ENCODE data around the gene MMP1. TPM values are rescaled to one million over a fixed set of nuclear protein-coding genes. Genes with fewer than 3 reads are reported as not detected.

MMP1 gene
- total RNA-seq, 1 donor from 2014 or later: not detected

DNA sequence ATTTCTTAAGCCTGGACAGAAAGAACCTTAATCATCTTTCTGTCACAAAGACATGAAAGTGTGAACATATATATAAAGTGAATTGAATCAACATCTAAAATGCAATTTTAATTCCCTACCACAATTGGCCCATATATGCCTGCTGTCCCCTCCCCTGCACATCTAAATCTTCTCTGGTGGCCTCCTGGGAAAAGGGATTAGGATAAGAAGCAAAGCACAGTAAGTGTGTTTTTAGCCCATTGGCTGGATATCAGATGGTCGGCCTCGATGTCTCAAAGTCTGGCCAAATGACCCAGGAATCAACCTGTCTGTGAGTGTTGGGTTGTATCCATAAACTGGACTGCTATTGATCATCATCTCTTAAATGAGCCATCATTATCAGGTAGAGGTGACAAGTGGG lies 39.7 kb upstream of the MMP1 start:
- H3K27me3 Mint-ChIP-seq (ENCODE audit: unreplicated experiment): no peaks in the 10 kb centered on the region
- no peak overlapping the region for H3K27ac Mint-ChIP-seq (ENCODE audit: unreplicated experiment)
- no peaks in the 10 kb centered on the region for H3K36me3 Mint-ChIP-seq (ENCODE audit: low read depth, unreplicated experiment)
- no peak for DNase-seq (ENCODE audit: low spot score)
- TF ChIP-seq, protein P1, sequence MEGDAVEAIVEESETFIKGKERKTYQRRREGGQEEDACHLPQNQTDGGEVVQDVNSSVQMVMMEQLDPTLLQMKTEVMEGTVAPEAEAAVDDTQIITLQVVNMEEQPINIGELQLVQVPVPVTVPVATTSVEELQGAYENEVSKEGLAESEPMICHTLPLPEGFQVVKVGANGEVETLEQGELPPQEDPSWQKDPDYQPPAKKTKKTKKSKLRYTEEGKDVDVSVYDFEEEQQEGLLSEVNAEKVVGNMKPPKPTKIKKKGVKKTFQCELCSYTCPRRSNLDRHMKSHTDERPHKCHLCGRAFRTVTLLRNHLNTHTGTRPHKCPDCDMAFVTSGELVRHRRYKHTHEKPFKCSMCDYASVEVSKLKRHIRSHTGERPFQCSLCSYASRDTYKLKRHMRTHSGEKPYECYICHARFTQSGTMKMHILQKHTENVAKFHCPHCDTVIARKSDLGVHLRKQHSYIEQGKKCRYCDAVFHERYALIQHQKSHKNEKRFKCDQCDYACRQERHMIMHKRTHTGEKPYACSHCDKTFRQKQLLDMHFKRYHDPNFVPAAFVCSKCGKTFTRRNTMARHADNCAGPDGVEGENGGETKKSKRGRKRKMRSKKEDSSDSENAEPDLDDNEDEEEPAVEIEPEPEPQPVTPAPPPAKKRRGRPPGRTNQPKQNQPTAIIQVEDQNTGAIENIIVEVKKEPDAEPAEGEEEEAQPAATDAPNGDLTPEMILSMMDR (IDR thresholded peaks at IDR 0.05; ENCODE audit: unreplicated experiment): no peak
- no peaks in the 10 kb centered on the region for H3K4me1 Mint-ChIP-seq (ENCODE audit: unreplicated experiment)
- no peak overlapping the region for H3K4me3 Mint-ChIP-seq (ENCODE audit: unreplicated experiment)
- no peaks in the 10 kb centered on the region for H3K9me3 Mint-ChIP-seq (ENCODE audit: unreplicated experiment)

DNA sequence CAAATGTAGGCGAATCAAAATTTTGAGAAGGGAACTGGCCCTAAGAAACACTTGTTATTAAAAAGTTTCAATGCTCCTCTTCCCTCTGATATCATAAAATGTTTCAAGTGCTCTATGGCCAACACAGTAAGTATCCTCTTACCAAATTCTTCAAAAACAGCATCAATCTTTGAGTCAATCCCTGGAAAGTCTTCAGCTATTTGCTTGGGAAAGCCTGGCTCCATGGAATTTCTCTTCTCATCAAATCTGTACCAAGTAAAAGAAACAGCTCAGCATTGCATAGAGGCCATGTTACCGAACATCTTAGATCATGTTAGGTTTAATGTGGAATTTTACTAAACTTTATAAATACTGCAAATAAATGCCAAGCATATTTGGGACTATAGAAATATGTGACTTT lies 39.2 kb upstream of the MMP1 start:
- H3K4me3 Mint-ChIP-seq (ENCODE audit: unreplicated experiment): no peak overlapping the region
- H3K9me3 Mint-ChIP-seq (ENCODE audit: unreplicated experiment): no peaks in the 10 kb centered on the region
- no peak for DNase-seq (ENCODE audit: low spot score)
- TF ChIP-seq, protein P1 (IDR thresholded peaks at IDR 0.05; ENCODE audit: unreplicated experiment): no peak
- H3K4me1 Mint-ChIP-seq (ENCODE audit: unreplicated experiment): no peaks in the 10 kb centered on the region
- H3K27ac Mint-ChIP-seq (ENCODE audit: unreplicated experiment): no peak overlapping the region
- no peaks in the 10 kb centered on the region for H3K36me3 Mint-ChIP-seq (ENCODE audit: low read depth, unreplicated experiment)
- peaks cover under 1% of the 10 kb centered on the region for H3K27me3 Mint-ChIP-seq (ENCODE audit: unreplicated experiment)

DNA sequence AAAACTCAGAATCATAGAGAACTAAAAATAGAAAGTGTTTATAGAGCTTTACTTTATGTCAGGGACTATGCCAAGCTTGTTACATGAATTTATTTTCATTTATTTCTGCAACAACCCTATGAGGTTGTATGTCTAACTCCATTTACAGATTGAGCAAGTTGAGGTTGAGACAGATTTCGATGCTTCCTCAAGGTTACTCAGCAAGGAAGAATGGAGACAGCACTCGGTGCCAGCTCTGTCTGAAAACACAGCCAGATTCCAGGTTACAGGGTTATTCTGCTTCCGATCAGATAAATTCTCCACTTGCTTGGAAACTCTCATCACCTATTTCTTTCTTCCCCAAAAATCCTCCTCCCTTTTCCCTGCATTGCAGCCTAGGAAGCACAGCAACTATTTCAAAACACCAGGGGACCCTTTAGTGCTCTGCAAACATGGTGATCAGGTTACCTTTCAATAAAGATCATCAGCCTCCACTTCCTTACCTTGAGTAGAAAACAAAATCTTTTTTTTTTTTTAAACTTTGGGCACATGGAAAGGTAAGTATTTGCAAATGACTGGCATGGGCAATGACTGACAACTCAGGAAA lies 38.4 kb upstream of the MMP1 start:
- no peaks in the 10 kb centered on the region for H3K4me1 Mint-ChIP-seq (ENCODE audit: unreplicated experiment)
- DNase-seq (ENCODE audit: low spot score): no peak
- TF ChIP-seq, protein P1 (IDR thresholded peaks at IDR 0.05; ENCODE audit: unreplicated experiment): no peak

DNA sequence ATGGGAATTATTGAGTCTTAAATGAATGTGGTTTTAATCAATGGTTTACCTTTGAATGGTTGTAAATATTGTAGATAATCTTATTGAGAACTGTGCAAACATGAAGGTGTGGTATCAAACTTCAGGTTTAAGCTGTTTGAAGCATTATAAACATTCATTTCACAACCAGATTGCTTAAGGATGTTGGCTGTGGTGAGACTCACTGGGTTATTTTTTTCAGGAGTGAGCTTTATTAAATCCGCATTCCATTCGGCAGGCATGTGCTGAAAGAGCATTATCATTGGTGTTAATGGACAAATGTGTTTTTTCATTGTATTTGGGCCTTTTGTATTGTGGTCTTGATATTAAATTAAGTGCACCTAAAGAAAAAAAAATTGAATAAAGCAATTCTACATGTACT lies 35.8 kb upstream of the MMP1 start:
- TF ChIP-seq, protein P1 (IDR thresholded peaks at IDR 0.05; ENCODE audit: unreplicated experiment): no peak
- H3K27ac Mint-ChIP-seq (ENCODE audit: unreplicated experiment): no peak overlapping the region
- no peaks in the 10 kb centered on the region for H3K9me3 Mint-ChIP-seq (ENCODE audit: unreplicated experiment)
- no peaks in the 10 kb centered on the region for H3K4me1 Mint-ChIP-seq (ENCODE audit: unreplicated experiment)
- H3K27me3 Mint-ChIP-seq (ENCODE audit: unreplicated experiment): peaks cover 1% of the 10 kb centered on the region
- no peak overlapping the region for H3K4me3 Mint-ChIP-seq (ENCODE audit: unreplicated experiment)
- no peak for DNase-seq (ENCODE audit: low spot score)
- no peaks in the 10 kb centered on the region for H3K36me3 Mint-ChIP-seq (ENCODE audit: low read depth, unreplicated experiment)

More for the DNA sequence above, 38.4 kb upstream of the MMP1 start:
- no peaks in the 10 kb centered on the region for H3K36me3 Mint-ChIP-seq (ENCODE audit: low read depth, unreplicated experiment)
- H3K27ac Mint-ChIP-seq (ENCODE audit: unreplicated experiment): no peak overlapping the region
- H3K27me3 Mint-ChIP-seq (ENCODE audit: unreplicated experiment): peaks cover 1% of the 10 kb centered on the region
- no peak overlapping the region for H3K4me3 Mint-ChIP-seq (ENCODE audit: unreplicated experiment)
- H3K9me3 Mint-ChIP-seq (ENCODE audit: unreplicated experiment): no peaks in the 10 kb centered on the region

DNA sequence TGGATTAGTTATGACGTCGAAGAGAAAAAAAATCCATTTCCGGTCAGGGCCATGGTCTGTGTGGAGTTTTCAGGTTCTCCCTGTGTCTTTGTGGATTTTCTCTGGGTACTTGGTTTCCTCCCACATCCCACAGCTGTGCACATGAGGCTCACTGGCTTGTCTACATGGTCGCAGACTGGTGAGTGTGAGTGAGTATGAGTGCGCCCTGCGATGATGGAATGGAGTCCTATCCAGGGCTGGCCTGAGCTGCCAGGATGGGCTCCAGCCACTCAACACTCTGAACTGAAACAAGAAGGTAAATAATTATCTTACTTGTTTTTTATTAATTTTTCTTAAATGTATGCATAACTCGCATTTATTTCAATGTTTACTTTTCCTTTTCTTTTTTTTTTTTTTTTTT lies 34.7 kb upstream of the MMP1 start:
- no peak for DNase-seq (ENCODE audit: low spot score)
- no peaks in the 10 kb centered on the region for H3K9me3 Mint-ChIP-seq (ENCODE audit: unreplicated experiment)
- H3K4me3 Mint-ChIP-seq (ENCODE audit: unreplicated experiment): no peak overlapping the region
- no peaks in the 10 kb centered on the region for H3K36me3 Mint-ChIP-seq (ENCODE audit: low read depth, unreplicated experiment)
- peaks cover 1% of the 10 kb centered on the region for H3K27me3 Mint-ChIP-seq (ENCODE audit: unreplicated experiment)
- no peaks in the 10 kb centered on the region for H3K4me1 Mint-ChIP-seq (ENCODE audit: unreplicated experiment)
- H3K27ac Mint-ChIP-seq (ENCODE audit: unreplicated experiment): no peak overlapping the region
- TF ChIP-seq, protein P1 (IDR thresholded peaks at IDR 0.05; ENCODE audit: unreplicated experiment): no peak
